WTC11 (cell line): ENCODE data around the gene FBXO30. TPM values are rescaled to one million over a fixed set of nuclear protein-coding genes. Genes with fewer than 3 reads are reported as not detected.

Experiments used
- ATAC-seq: fragments of 200-7000 bp; cut with Tn5 transposase; 2 replicates; pipeline ENCODE4 v1.10.0; 2021; ENCODE audit warnings: mild to moderate bottlenecking, moderate library complexity
- CTCF ChIA-PET: fragments of 300-600 bp; sonication (Branson Sonifier 250); formaldehyde crosslinking; loops from one replicate; lab custom pipeline; 2021; ENCODE audit warnings: antibody characterized with exemption; lab: Charles Lee
- POLR2A ChIA-PET: fragments of 350-600 bp; sonication (Branson Sonifier 250); formaldehyde crosslinking; loops from one replicate; lab custom pipeline; 2021; ENCODE audit warnings: antibody characterized with exemption; lab: Charles Lee
- DNase-seq: peaks from one replicate; pipeline ENCODE4 v3.0.0; 2021; ENCODE audit warnings: low spot score
- H3K27ac Mint-ChIP-seq: 2 replicates; pipeline ENCODE4 v1.8.0; 2021; ENCODE audit warnings: mixed read lengths
- H3K27me3 Mint-ChIP-seq: 2 replicates; pipeline ENCODE4 v1.8.0; 2021; ENCODE audit warnings: low read depth, mild to moderate bottlenecking, moderate library complexity, mixed read lengths
- H3K36me3 Mint-ChIP-seq: 2 replicates; pipeline ENCODE4 v1.8.0; 2021; ENCODE audit warnings: mixed read lengths
- H3K4me1 Mint-ChIP-seq: 2 replicates; pipeline ENCODE4 v1.8.0; 2022; ENCODE audit warnings: mixed read lengths
- H3K4me3 Mint-ChIP-seq: 2 replicates; pipeline ENCODE4 v1.8.0; 2021; ENCODE audit warnings: mild to moderate bottlenecking, moderate library complexity, mixed read lengths
- H3K9me3 Mint-ChIP-seq: 2 replicates; pipeline ENCODE4 v1.8.0; 2021; ENCODE audit warnings: mixed read lengths
- CREM ChIP-seq: sonication (generic); formaldehyde crosslinking; IDR thresholded peaks from 2 replicates; pipeline ENCODE4 v1.8.1; 2022; ENCODE audit warnings: mild to moderate bottlenecking, missing genetic modification reagents, moderate library complexity
- ETV6 ChIP-seq: sonication (generic); formaldehyde crosslinking; IDR thresholded peaks from 2 replicates; pipeline ENCODE4 v1.8.1; 2022; ENCODE audit warnings: mild to moderate bottlenecking, missing genetic modification reagents
- FOXK1 ChIP-seq: sonication (generic); formaldehyde crosslinking; IDR thresholded peaks from 2 replicates; pipeline ENCODE4 v1.8.0; 2022; ENCODE audit warnings: mild to moderate bottlenecking, moderate library complexity, missing genetic modification reagents
- JAZF1 ChIP-seq: fragments of 250-450 bp; sonication (Bioruptor Pico); IDR thresholded peaks from 2 replicates; pipeline ENCODE4 v1.9.0; 2021; ENCODE audit warnings: moderate library complexity, mild to moderate bottlenecking, inconsistent platforms
- MXD4 ChIP-seq: fragments of 250-450 bp; sonication (Bioruptor Pico); IDR thresholded peaks from 2 replicates; pipeline ENCODE4 v1.8.0; 2021; ENCODE audit warnings: mild to moderate bottlenecking, moderate library complexity, borderline replicate concordance
- NFE2L1 ChIP-seq: sonication (generic); formaldehyde crosslinking; IDR thresholded peaks from 2 replicates; pipeline ENCODE4 v1.8.1; 2023; ENCODE audit warnings: missing genetic modification reagents
- NR1H2 ChIP-seq: sonication (generic); formaldehyde crosslinking; IDR thresholded peaks from 2 replicates; pipeline ENCODE4 v1.9.0; 2021; ENCODE audit warnings: mild to moderate bottlenecking, moderate library complexity, missing genetic modification reagents
- NR3C1 ChIP-seq: sonication (generic); formaldehyde crosslinking; conservative IDR thresholded peaks from 2 replicates; pipeline ENCODE4 v1.8.1; 2023; ENCODE audit warnings: low read depth, mild to moderate bottlenecking, missing genetic modification reagents
- PRRX2 ChIP-seq: fragments of 250-450 bp; sonication (Bioruptor Pico); IDR thresholded peaks from 2 replicates; pipeline ENCODE4 v1.8.0; 2021; ENCODE audit warnings: mild to moderate bottlenecking
- SMAD3 ChIP-seq: sonication (generic); formaldehyde crosslinking; IDR thresholded peaks from 2 replicates; pipeline ENCODE4 v1.8.0; 2022; ENCODE audit warnings: missing genetic modification reagents, mild to moderate bottlenecking, borderline replicate concordance
- TEAD1 ChIP-seq: sonication (generic); formaldehyde crosslinking; IDR thresholded peaks from 2 replicates; pipeline ENCODE4 v1.8.0; 2022; ENCODE audit warnings: mild to moderate bottlenecking, missing genetic modification reagents
- ZNF138 ChIP-seq: sonication (generic); formaldehyde crosslinking; conservative IDR thresholded peaks from 2 replicates; pipeline ENCODE4 v1.8.1; 2022; ENCODE audit warnings: mild to moderate bottlenecking, moderate library complexity, missing genetic modification reagents
- ZNF317 ChIP-seq: sonication (generic); formaldehyde crosslinking; IDR thresholded peaks from 2 replicates; pipeline ENCODE4 v1.8.1; 2023; ENCODE audit warnings: low read depth, mild to moderate bottlenecking, moderate library complexity, missing genetic modification reagents, borderline replicate concordance
- ZNF416 ChIP-seq: fragments of 250-450 bp; sonication (Bioruptor Pico); IDR thresholded peaks from 2 replicates; pipeline ENCODE4 v1.9.0; 2021; ENCODE audit warnings: mild to moderate bottlenecking, inconsistent platforms
- total RNA-seq: library from RNA; stranded (reverse); gene quantifications from 3 replicates; pipeline ENCODE4 v1.2.3, GENCODE V29; 2021
- TF ChIP-seq, protein P1 (sequence below): sonication (generic); formaldehyde crosslinking; IDR thresholded peaks from 2 replicates; pipeline ENCODE4 v1.8.1; 2023; ENCODE audit warnings: mild to moderate bottlenecking, missing genetic modification reagents, moderate library complexity
- TF ChIP-seq, protein P2 (sequence below): sonication (generic); formaldehyde crosslinking; IDR thresholded peaks from 2 replicates; pipeline ENCODE4 v1.8.1; 2022; ENCODE audit warnings: mild to moderate bottlenecking, moderate library complexity, missing genetic modification reagents
- TF ChIP-seq, protein P3 (sequence below): sonication (generic); formaldehyde crosslinking; IDR thresholded peaks from 2 replicates; pipeline ENCODE4 v1.8.0; 2022; ENCODE audit warnings: mild to moderate bottlenecking, missing genetic modification reagents
- TF ChIP-seq, protein P4 (sequence below): fragments of 250-450 bp; sonication (Bioruptor Pico); IDR thresholded peaks from 2 replicates; pipeline ENCODE4 v1.9.0; 2021; ENCODE audit warnings: mild to moderate bottlenecking, borderline replicate concordance
- TF ChIP-seq, protein P5 (sequence below): sonication (generic); formaldehyde crosslinking; IDR thresholded peaks from 2 replicates; pipeline ENCODE4 v1.8.0; 2022; ENCODE audit warnings: missing genetic modification reagents
- TF ChIP-seq, protein P6 (sequence below): sonication (generic); formaldehyde crosslinking; IDR thresholded peaks from 2 replicates; pipeline ENCODE4 v1.8.1; 2022; ENCODE audit warnings: low read depth, mild to moderate bottlenecking, moderate library complexity, missing genetic modification reagents, borderline replicate concordance

Gene FBXO30
- total RNA-seq, 1 experiment from 2014 or later = 11.8 TPM

DNA sequence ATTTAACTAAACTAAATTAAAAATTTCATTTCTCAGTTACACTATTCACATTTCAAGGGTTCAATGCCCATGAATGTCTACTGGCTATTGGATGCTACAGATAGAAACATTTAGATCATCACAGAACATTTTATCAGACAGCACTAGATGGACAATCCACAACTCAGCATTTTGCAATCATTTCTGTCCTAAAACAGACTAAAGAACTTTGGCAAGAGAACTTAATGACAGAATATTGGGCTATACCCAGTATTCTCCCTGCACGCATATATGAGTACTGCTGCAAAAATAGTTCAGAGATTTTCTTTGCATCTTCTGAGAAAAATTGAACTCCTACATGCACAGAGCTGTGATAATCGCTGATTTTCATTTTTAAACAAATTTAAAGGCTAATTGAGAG lies 36.1 kb upstream of the FBXO30 start:
- POLR2A ChIA-PET = no interaction called here
- DNase-seq (no peak), ATAC-seq (no peak)
- H3K4me3 Mint-ChIP-seq = no peak overlapping the region
- no peaks in the 10 kb centered on the region for H3K9me3 Mint-ChIP-seq
- no peak overlapping the region for H3K27ac Mint-ChIP-seq
- H3K4me1 Mint-ChIP-seq = peaks cover 4% of the 10 kb centered on the region; the same call in 1 of the 2 replicates
- TF ChIP-seq, protein P1, sequence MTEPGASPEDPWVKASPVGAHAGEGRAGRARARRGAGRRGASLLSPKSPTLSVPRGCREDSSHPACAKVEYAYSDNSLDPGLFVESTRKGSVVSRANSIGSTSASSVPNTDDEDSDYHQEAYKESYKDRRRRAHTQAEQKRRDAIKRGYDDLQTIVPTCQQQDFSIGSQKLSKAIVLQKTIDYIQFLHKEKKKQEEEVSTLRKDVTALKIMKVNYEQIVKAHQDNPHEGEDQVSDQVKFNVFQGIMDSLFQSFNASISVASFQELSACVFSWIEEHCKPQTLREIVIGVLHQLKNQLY = no peak
- TF ChIP-seq NR1H2 (no peak), NR3C1 (CRISPR knock-in tag) (no peak), ZNF416 (CRISPR knock-in tag) (no peak), MXD4 (CRISPR knock-in tag) (no peak), SMAD3 (no peak), ZNF138 (CRISPR knock-in tag) (no peak), TEAD1 (CRISPR knock-in tag) (no peak), FOXK1 (CRISPR knock-in tag) (no peak), ZNF317 (no peak), ETV6 (no peak), NFE2L1 (no peak), CREM (CRISPR knock-in tag) (no peak), PRRX2 (no peak), JAZF1 (CRISPR knock-in tag) (no peak)
- TF ChIP-seq, protein P2, sequence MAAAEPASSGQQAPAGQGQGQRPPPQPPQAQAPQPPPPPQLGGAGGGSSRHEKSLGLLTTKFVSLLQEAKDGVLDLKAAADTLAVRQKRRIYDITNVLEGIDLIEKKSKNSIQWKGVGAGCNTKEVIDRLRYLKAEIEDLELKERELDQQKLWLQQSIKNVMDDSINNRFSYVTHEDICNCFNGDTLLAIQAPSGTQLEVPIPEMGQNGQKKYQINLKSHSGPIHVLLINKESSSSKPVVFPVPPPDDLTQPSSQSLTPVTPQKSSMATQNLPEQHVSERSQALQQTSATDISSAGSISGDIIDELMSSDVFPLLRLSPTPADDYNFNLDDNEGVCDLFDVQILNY (CRISPR knock-in tag) = no peak
- TF ChIP-seq, protein P3, sequence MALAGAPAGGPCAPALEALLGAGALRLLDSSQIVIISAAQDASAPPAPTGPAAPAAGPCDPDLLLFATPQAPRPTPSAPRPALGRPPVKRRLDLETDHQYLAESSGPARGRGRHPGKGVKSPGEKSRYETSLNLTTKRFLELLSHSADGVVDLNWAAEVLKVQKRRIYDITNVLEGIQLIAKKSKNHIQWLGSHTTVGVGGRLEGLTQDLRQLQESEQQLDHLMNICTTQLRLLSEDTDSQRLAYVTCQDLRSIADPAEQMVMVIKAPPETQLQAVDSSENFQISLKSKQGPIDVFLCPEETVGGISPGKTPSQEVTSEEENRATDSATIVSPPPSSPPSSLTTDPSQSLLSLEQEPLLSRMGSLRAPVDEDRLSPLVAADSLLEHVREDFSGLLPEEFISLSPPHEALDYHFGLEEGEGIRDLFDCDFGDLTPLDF (CRISPR knock-in tag) = no peak
- TF ChIP-seq, protein P4, sequence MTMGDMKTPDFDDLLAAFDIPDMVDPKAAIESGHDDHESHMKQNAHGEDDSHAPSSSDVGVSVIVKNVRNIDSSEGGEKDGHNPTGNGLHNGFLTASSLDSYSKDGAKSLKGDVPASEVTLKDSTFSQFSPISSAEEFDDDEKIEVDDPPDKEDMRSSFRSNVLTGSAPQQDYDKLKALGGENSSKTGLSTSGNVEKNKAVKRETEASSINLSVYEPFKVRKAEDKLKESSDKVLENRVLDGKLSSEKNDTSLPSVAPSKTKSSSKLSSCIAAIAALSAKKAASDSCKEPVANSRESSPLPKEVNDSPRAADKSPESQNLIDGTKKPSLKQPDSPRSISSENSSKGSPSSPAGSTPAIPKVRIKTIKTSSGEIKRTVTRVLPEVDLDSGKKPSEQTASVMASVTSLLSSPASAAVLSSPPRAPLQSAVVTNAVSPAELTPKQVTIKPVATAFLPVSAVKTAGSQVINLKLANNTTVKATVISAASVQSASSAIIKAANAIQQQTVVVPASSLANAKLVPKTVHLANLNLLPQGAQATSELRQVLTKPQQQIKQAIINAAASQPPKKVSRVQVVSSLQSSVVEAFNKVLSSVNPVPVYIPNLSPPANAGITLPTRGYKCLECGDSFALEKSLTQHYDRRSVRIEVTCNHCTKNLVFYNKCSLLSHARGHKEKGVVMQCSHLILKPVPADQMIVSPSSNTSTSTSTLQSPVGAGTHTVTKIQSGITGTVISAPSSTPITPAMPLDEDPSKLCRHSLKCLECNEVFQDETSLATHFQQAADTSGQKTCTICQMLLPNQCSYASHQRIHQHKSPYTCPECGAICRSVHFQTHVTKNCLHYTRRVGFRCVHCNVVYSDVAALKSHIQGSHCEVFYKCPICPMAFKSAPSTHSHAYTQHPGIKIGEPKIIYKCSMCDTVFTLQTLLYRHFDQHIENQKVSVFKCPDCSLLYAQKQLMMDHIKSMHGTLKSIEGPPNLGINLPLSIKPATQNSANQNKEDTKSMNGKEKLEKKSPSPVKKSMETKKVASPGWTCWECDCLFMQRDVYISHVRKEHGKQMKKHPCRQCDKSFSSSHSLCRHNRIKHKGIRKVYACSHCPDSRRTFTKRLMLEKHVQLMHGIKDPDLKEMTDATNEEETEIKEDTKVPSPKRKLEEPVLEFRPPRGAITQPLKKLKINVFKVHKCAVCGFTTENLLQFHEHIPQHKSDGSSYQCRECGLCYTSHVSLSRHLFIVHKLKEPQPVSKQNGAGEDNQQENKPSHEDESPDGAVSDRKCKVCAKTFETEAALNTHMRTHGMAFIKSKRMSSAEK (CRISPR knock-in tag) = no peak
- TF ChIP-seq, protein P5, sequence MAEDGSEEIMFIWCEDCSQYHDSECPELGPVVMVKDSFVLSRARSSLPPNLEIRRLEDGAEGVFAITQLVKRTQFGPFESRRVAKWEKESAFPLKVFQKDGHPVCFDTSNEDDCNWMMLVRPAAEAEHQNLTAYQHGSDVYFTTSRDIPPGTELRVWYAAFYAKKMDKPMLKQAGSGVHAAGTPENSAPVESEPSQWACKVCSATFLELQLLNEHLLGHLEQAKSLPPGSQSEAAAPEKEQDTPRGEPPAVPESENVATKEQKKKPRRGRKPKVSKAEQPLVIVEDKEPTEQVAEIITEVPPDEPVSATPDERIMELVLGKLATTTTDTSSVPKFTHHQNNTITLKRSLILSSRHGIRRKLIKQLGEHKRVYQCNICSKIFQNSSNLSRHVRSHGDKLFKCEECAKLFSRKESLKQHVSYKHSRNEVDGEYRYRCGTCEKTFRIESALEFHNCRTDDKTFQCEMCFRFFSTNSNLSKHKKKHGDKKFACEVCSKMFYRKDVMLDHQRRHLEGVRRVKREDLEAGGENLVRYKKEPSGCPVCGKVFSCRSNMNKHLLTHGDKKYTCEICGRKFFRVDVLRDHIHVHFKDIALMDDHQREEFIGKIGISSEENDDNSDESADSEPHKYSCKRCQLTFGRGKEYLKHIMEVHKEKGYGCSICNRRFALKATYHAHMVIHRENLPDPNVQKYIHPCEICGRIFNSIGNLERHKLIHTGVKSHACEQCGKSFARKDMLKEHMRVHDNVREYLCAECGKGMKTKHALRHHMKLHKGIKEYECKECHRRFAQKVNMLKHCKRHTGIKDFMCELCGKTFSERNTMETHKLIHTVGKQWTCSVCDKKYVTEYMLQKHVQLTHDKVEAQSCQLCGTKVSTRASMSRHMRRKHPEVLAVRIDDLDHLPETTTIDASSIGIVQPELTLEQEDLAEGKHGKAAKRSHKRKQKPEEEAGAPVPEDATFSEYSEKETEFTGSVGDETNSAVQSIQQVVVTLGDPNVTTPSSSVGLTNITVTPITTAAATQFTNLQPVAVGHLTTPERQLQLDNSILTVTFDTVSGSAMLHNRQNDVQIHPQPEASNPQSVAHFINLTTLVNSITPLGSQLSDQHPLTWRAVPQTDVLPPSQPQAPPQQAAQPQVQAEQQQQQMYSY = no peak
- TF ChIP-seq, protein P6, sequence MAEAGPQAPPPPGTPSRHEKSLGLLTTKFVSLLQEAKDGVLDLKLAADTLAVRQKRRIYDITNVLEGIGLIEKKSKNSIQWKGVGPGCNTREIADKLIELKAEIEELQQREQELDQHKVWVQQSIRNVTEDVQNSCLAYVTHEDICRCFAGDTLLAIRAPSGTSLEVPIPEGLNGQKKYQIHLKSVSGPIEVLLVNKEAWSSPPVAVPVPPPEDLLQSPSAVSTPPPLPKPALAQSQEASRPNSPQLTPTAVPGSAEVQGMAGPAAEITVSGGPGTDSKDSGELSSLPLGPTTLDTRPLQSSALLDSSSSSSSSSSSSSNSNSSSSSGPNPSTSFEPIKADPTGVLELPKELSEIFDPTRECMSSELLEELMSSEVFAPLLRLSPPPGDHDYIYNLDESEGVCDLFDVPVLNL (CRISPR knock-in tag) = no peak
- CTCF ChIA-PET = no interaction called here
- H3K36me3 Mint-ChIP-seq = no peaks in the 10 kb centered on the region
- no peaks in the 10 kb centered on the region for H3K27me3 Mint-ChIP-seq
